ENCODE results near the gene ABCC6.
"Not testable (repeated sequence)": the region's sequence is repeated elsewhere in the genome, so short reads cannot be mapped to it uniquely, and the experiment has no call there.

The ABCC6 gene

DNA sequence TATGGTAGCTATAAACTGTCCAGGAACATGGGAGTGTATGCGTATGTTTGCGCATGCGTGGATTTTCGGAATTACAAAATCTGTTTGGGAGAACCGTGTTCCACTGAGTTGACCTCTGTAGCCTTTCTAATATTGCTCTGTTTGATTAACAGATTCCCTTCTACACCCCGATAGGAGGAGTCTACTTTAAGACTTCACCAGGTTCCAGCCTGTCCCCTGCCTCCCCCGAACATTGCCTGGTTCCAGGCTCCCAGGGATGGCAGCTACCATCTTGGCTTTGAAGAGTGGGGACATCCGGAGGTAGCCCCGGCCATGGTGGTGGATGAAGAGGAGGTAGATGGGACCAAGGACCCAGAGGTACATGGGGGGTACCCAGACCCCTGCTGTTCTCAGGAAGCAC is 1.9 kb downstream of the ABCC6 start:
- H3K9me3 ChIP-seq (ENCODE audit: control insufficient read depth, insufficient read depth, low read depth, low read length); POLR2A ChIA-PET; H3K4me3 ChIP-seq (ENCODE audit: low read depth, low read length); H3K27ac ChIP-seq (ENCODE audit: extremely low read depth, low read depth, low read length); H3K4me1 ChIP-seq (ENCODE audit: control insufficient read depth, insufficient read depth, low read length); H3K36me3 ChIP-seq (ENCODE audit: control insufficient read depth in 2 of 2, insufficient read depth in 1 of 2, low read length in 2 of 2); CTCF ChIA-PET: not testable (repeated sequence)

DNA sequence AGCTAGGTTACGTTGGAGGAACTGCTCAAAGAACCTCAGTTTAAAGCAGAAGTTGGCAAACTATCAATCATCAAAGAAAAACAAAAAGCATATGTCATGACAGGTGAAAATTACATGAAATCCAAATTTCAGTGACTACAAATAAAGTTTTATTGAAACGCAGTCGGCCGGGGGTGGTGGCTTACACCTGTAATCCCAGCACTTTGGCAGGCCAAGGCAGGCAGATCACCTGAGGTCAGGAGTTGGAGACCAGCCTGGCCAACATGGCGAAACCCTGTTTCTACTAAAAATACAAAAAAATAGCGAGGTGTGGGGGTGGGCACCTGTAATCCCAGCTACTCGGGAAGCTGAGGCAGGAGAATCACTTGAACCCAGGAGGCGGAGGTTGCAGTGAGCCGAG is 2.8 kb downstream of the ABCC6 start:
- H3K4me1 ChIP-seq (ENCODE audit: control insufficient read depth, insufficient read depth, low read length); H3K4me3 ChIP-seq (ENCODE audit: low read depth, low read length); H3K27ac ChIP-seq (ENCODE audit: extremely low read depth, low read depth, low read length); POLR2A ChIA-PET; H3K9me3 ChIP-seq (ENCODE audit: control insufficient read depth, insufficient read depth, low read depth, low read length); CTCF ChIA-PET; H3K36me3 ChIP-seq (ENCODE audit: control insufficient read depth in 2 of 2, insufficient read depth in 1 of 2, low read length in 2 of 2): not testable (repeated sequence)

DNA sequence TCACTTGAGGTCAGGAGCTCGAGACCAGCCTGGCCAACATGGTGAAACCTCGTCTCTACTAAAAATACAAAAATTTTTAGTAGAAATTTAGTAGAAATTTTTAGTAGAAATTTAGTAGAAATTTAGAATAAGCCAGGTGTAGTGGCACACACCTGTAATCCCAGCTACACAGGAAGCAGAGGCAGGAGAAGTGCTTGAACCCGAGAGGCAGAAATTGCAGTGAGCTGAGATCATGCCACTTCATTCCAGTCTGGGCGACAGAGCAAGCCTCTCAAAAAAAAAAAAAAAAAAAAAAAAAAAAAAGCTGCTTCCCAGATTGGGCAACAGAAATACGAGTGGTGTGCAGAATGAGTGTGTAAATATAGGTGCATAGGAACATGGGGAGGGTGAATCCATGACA is 4.5 kb downstream of the ABCC6 start:
- H3K27ac ChIP-seq (ENCODE audit: extremely low read depth, low read depth, low read length); CTCF ChIA-PET; H3K36me3 ChIP-seq (ENCODE audit: control insufficient read depth in 2 of 2, insufficient read depth in 1 of 2, low read length in 2 of 2); H3K9me3 ChIP-seq (ENCODE audit: control insufficient read depth, insufficient read depth, low read depth, low read length); POLR2A ChIA-PET; H3K4me1 ChIP-seq (ENCODE audit: control insufficient read depth, insufficient read depth, low read length); H3K4me3 ChIP-seq (ENCODE audit: low read depth, low read length): not testable (repeated sequence)

DNA sequence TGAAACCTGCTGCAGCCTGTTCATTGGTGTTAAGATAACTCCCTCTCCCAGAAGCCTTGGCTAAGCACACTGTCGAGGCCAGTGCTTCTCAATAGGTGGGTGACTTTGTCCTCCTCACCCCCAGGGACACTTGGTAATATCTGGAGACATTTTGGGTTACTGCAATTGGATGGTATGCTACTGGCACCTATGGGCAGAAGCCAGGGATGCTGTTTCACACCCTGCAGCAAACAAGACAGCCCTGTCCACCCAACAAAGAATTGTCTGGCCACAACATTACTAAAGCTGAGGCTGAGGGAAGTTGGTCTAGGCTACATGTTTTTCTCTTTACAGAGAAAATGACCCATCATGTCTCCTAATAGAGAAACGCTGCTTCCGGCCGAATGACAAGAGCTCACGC is 4.9 kb downstream of the ABCC6 start:
- CTCF ChIA-PET; H3K9me3 ChIP-seq (ENCODE audit: control insufficient read depth, insufficient read depth, low read depth, low read length): not testable (repeated sequence)

DNA sequence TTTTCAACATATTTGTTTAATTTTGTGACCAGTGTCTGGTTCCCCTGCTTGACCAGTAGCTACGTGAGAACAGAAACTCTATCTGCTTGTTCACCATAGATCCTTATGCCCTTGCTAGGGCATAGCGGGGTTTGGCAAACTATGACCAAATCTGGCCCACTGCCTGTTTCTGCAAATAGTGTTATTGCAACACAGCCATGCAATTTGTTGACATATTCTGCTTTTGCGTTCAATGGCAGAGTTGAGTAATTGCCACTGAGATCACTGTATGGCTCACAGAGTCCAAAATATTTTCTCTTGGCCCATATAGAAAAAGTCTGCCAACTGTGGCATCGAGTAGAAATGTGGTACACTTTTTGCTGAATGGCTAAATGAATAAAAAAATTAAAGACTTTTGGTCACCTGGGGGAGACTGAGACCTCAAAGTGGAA is 9.4 kb downstream of the ABCC6 start:
- H3K27ac ChIP-seq (ENCODE audit: extremely low read depth, low read depth, low read length); CTCF ChIA-PET; H3K9me3 ChIP-seq (ENCODE audit: control insufficient read depth, insufficient read depth, low read depth, low read length); H3K4me3 ChIP-seq (ENCODE audit: low read depth, low read length); H3K36me3 ChIP-seq (ENCODE audit: control insufficient read depth in 2 of 2, insufficient read depth in 1 of 2, low read length in 2 of 2); H3K4me1 ChIP-seq (ENCODE audit: control insufficient read depth, insufficient read depth, low read length); POLR2A ChIA-PET: not testable (repeated sequence)

More for the DNA sequence above, 4.9 kb downstream of the ABCC6 start:
- H3K36me3 ChIP-seq (ENCODE audit: control insufficient read depth in 2 of 2, insufficient read depth in 1 of 2, low read length in 2 of 2); H3K4me1 ChIP-seq (ENCODE audit: control insufficient read depth, insufficient read depth, low read length); H3K4me3 ChIP-seq (ENCODE audit: low read depth, low read length); H3K27ac ChIP-seq (ENCODE audit: extremely low read depth, low read depth, low read length); POLR2A ChIA-PET: not testable (repeated sequence)

DNA sequence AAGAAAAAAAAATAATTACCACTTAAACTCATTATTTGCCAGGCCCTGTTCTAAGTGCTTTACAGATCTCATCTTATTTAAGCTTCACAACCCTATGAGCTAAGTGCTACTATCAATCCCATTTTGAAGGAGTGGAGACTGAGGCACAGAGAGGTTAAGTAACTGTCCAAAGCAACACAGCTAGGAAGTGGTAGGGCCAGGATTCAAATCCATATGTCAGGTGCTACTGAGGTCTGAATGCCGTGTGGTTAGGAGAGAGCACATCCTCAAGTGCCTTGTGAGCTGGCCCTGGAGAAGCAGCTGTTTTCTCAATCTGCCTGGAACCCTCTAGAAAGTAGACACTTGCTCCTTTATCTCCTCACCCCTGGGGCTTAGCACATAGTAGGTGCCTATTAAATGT is 11.9 kb downstream of the ABCC6 start:
- TF ChIP-seq ZNF768 (tag by site-specific recombination; IDR thresholded peaks at IDR 0.05), result peak; percentile 30; the same call in 1 of the 2 replicates
- POLR2A ChIA-PET; CTCF ChIA-PET; H3K4me1 ChIP-seq (ENCODE audit: control insufficient read depth, insufficient read depth, low read length); H3K27ac ChIP-seq (ENCODE audit: extremely low read depth, low read depth, low read length); H3K36me3 ChIP-seq (ENCODE audit: control insufficient read depth in 2 of 2, insufficient read depth in 1 of 2, low read length in 2 of 2); H3K4me3 ChIP-seq (ENCODE audit: low read depth, low read length); H3K9me3 ChIP-seq (ENCODE audit: control insufficient read depth, insufficient read depth, low read depth, low read length): not testable (repeated sequence)

DNA sequence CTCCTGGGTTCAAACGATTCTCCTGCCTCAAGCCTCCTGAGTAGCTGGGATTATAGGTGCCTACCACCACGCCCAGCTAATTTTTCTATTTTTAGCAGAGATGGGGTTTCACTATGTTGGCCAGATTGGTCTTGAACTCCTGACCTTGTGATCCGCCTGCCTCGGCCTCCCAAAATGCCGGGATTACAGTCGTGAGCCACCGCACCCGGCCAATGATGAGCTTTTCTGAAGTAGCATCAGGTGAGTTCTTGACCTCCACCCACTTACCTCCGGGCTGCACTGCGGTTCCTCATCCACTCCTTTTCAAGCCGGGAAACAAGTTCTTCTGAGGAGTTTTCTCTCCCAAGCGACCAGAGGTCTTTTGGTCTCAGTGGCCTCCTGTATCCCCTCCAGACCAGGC is 14.8 kb downstream of the ABCC6 start:
- H3K4me3 ChIP-seq (ENCODE audit: low read depth, low read length); CTCF ChIA-PET; POLR2A ChIA-PET: not testable (repeated sequence)

DNA sequence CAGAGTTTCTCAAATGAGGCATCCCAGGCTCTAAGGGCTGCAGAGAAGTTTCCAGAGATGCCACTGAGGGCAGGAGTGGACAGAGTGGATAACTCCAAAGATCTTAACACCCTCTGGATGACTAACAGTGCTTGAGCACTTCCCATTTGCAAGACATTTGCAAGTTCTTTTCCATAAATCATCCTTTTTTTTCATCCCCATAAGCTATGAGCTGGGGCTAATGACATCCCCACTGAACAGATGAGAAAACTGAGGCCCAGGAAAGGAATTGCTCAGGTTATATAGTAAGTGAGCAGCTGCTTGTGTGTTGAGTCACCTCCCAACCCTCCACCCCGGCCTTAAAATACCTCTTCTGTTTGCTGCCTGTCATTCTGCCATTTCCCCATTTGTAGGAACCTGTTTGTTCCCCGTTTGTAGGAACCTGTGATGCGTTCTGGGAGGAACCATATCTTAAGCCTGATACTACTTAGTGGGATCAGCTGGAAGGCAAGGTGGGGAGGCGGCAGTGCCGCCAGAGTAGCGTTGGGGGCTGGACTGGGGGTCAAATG is 15.4 kb downstream of the ABCC6 start:
- CTCF ChIA-PET, result not testable (repeated sequence)

More for the DNA sequence above, 14.8 kb downstream of the ABCC6 start:
- not testable (repeated sequence) for H3K9me3 ChIP-seq (ENCODE audit: control insufficient read depth, insufficient read depth, low read depth, low read length); H3K4me1 ChIP-seq (ENCODE audit: control insufficient read depth, insufficient read depth, low read length); H3K27ac ChIP-seq (ENCODE audit: extremely low read depth, low read depth, low read length); H3K36me3 ChIP-seq (ENCODE audit: control insufficient read depth in 2 of 2, insufficient read depth in 1 of 2, low read length in 2 of 2)

More for the DNA sequence above, 15.4 kb downstream of the ABCC6 start:
- H3K4me1 ChIP-seq (ENCODE audit: control insufficient read depth, insufficient read depth, low read length); H3K36me3 ChIP-seq (ENCODE audit: control insufficient read depth in 2 of 2, insufficient read depth in 1 of 2, low read length in 2 of 2); H3K4me3 ChIP-seq (ENCODE audit: low read depth, low read length); H3K9me3 ChIP-seq (ENCODE audit: control insufficient read depth, insufficient read depth, low read depth, low read length); H3K27ac ChIP-seq (ENCODE audit: extremely low read depth, low read depth, low read length); POLR2A ChIA-PET: not testable (repeated sequence)
